ENCODE results near the gene TIMM17A.

DNA sequence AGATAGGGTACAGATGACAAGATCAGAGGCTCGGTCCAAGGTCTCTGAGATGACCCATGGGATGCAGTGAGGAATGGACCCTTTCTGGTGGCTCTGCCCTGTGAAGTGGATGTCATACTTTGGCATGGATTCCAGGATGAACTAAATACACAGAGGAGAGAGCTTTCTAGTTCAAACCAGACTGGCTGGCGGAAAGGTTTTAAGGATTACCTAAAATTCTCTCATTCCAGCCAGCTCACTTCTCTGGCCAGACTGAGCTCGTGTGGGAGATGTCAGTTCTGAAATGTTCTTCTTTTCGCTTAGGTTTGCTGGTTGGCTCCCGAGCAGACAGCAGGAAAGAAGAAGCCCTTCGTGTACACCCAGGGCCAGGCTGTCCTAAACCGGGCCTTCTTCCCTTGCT, 33.3 kb downstream of the TIMM17A start:
- TF ChIP-seq, protein P1, sequence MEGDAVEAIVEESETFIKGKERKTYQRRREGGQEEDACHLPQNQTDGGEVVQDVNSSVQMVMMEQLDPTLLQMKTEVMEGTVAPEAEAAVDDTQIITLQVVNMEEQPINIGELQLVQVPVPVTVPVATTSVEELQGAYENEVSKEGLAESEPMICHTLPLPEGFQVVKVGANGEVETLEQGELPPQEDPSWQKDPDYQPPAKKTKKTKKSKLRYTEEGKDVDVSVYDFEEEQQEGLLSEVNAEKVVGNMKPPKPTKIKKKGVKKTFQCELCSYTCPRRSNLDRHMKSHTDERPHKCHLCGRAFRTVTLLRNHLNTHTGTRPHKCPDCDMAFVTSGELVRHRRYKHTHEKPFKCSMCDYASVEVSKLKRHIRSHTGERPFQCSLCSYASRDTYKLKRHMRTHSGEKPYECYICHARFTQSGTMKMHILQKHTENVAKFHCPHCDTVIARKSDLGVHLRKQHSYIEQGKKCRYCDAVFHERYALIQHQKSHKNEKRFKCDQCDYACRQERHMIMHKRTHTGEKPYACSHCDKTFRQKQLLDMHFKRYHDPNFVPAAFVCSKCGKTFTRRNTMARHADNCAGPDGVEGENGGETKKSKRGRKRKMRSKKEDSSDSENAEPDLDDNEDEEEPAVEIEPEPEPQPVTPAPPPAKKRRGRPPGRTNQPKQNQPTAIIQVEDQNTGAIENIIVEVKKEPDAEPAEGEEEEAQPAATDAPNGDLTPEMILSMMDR (conservative IDR thresholded peaks at IDR 0.05 in 1 of 2, IDR thresholded peaks at IDR 0.05 in 1 of 2; ENCODE audit: low read depth in 1 of 2, low read length in 2 of 2), result no peak
- TF ChIP-seq EZH2 (IDR thresholded peaks at IDR 0.05; ENCODE audit: low read length, missing control alignments), result no peak

Measured in fibroblast of lung (primary cell).